H9 (cell line): Measurements from ENCODE around the gene RHOH. TPM values are rescaled to one million over a fixed set of nuclear protein-coding genes. Genes with fewer than 3 reads are reported as not detected.

Source experiments
- DNase-seq: peaks from one replicate; pipeline ENCODE4 v3.0.0-alpha.2; 2017
- H2AFZ ChIP-seq: one replicate; pipeline ENCODE4 v1.6.1; 2013; ENCODE audit warnings: mild to moderate bottlenecking, low read length, control low read depth, moderate library complexity
- H2AK5ac ChIP-seq: 2 replicates; pipeline ENCODE4 v1.6.1; 2013; ENCODE audit warnings: low read length, control low read depth, mixed read lengths; ENCODE audit not compliant: insufficient read length
- H2BK120ac ChIP-seq: one replicate; pipeline ENCODE4 v1.6.1; 2013; ENCODE audit warnings: low read depth, mild to moderate bottlenecking, low read length, control low read depth, inconsistent platforms; ENCODE audit not compliant: poor library complexity, severe bottlenecking
- H2BK12ac ChIP-seq: 2 replicates; pipeline ENCODE4 v1.6.1; 2013; ENCODE audit warnings: low read length, control low read depth, mixed read lengths, low read depth; ENCODE audit not compliant: insufficient read length
- H2BK15ac ChIP-seq: 2 replicates; pipeline ENCODE4 v1.6.1; 2013; ENCODE audit warnings: low read depth, low read length, control low read depth
- H2BK20ac ChIP-seq: one replicate; pipeline ENCODE4 v1.6.1; 2013; ENCODE audit warnings: low read depth, mild to moderate bottlenecking, low read length, control low read depth, inconsistent platforms; ENCODE audit not compliant: poor library complexity, severe bottlenecking
- H2BK5ac ChIP-seq: 2 replicates; pipeline ENCODE4 v1.6.1; 2013; ENCODE audit warnings: low read length, control low read depth, mixed read lengths; ENCODE audit not compliant: insufficient read length
- H3K14ac ChIP-seq: 2 replicates; pipeline ENCODE4 v1.6.1; 2013; ENCODE audit warnings: low read length, control low read depth; ENCODE audit not compliant: insufficient read depth
- H3K18ac ChIP-seq: 2 replicates; pipeline ENCODE4 v1.6.1; 2013; ENCODE audit warnings: low read depth, mild to moderate bottlenecking, mixed read lengths, low read length, control low read depth; ENCODE audit not compliant: insufficient read length
- H3K23ac ChIP-seq: 2 replicates; pipeline ENCODE4 v1.6.1; 2013; ENCODE audit warnings: low read length, control low read depth, mixed read lengths, low read depth; ENCODE audit not compliant: insufficient read length
- H3K23me2 ChIP-seq: 2 replicates; pipeline ENCODE4 v1.6.1; 2013; ENCODE audit warnings: low read depth, mild to moderate bottlenecking, mixed read lengths, low read length, control low read depth; ENCODE audit not compliant: insufficient read length, poor library complexity, severe bottlenecking
- H3K27ac ChIP-seq: 2 replicates; pipeline ENCODE4 v1.5.1; 2013; ENCODE audit warnings: low read length, control low read depth, mixed read lengths, low read depth; ENCODE audit not compliant: insufficient read length
- H3K27me3 ChIP-seq: 2 replicates; pipeline ENCODE4 v1.6.1; 2013; ENCODE audit warnings: low read length, control low read depth, inconsistent platforms; ENCODE audit not compliant: insufficient read depth
- H3K4ac ChIP-seq: 2 replicates; pipeline ENCODE4 v1.6.1; 2013; ENCODE audit warnings: low read depth, mild to moderate bottlenecking, control low read depth, inconsistent platforms, low read length, moderate library complexity
- H3K4me1 ChIP-seq: 2 replicates; pipeline ENCODE4 v1.6.1; 2013; ENCODE audit warnings: low read length, control low read depth, inconsistent platforms; ENCODE audit not compliant: insufficient read depth
- H3K4me2 ChIP-seq: 2 replicates; pipeline ENCODE4 v1.6.1; 2013; ENCODE audit warnings: low read length, control low read depth, mixed read lengths; ENCODE audit not compliant: insufficient read length, insufficient read depth
- H3K56ac ChIP-seq: 2 replicates; pipeline ENCODE4 v1.6.1; 2013; ENCODE audit warnings: low read depth, mild to moderate bottlenecking, mixed read lengths, low read length, control low read depth; ENCODE audit not compliant: insufficient read length
- H3K79me1 ChIP-seq: 2 replicates; pipeline ENCODE4 v1.6.1; 2013; ENCODE audit warnings: low read depth, mild to moderate bottlenecking, moderate library complexity, low read length, control low read depth, inconsistent platforms; ENCODE audit not compliant: insufficient read depth, poor library complexity, severe bottlenecking
- H3K79me2 ChIP-seq: 2 replicates; pipeline ENCODE4 v1.6.1; 2013; ENCODE audit warnings: low read length, control low read depth, inconsistent platforms; ENCODE audit not compliant: insufficient read depth
- H3K9ac ChIP-seq: 2 replicates; pipeline ENCODE4 v1.6.1; 2013; ENCODE audit warnings: low read length, control low read depth, mixed read lengths; ENCODE audit not compliant: insufficient read length; ENCODE audit errors: extremely low read depth
- H3K9me3 ChIP-seq: one replicate; pipeline ENCODE4 v1.6.1; 2013; ENCODE audit warnings: low read depth, low read length, inconsistent platforms; ENCODE audit not compliant: control insufficient read depth
- H3T11ph ChIP-seq: one replicate; pipeline ENCODE4 v1.6.1; 2013; ENCODE audit warnings: mild to moderate bottlenecking, low read length, control low read depth, inconsistent platforms
- H4K20me1 ChIP-seq: one replicate; pipeline ENCODE4 v1.6.1; 2013; ENCODE audit not compliant: control insufficient read depth, insufficient read length, insufficient read depth
- H4K5ac ChIP-seq: 2 replicates; pipeline ENCODE4 v1.6.1; 2013; ENCODE audit warnings: low read depth, mild to moderate bottlenecking, mixed read lengths, low read length, control low read depth; ENCODE audit not compliant: insufficient read length
- H4K8ac ChIP-seq: replicated peaks from 2 replicates; pipeline ENCODE4 v1.6.1; 2013; ENCODE audit warnings: low read length, control low read depth, mixed read lengths, low read depth; ENCODE audit not compliant: insufficient read length
- H4K91ac ChIP-seq: 2 replicates; pipeline ENCODE4 v1.6.1; 2013; ENCODE audit warnings: low read depth, mild to moderate bottlenecking, moderate library complexity, mixed read lengths, low read length, control low read depth; ENCODE audit not compliant: insufficient read length
- H3K27ac Mint-ChIP-seq, 3 experiments: 2 replicates in 2 of 3; 3 replicates in 1 of 3; pipeline ENCODE4 v1.8.0; 2020 to 2021; ENCODE audit warnings: mixed read lengths in 3 of 3, mild to moderate bottlenecking in 1 of 3, moderate library complexity in 1 of 3
- H3K27me3 Mint-ChIP-seq: 2 replicates; pipeline ENCODE4 v1.8.0; 2021; ENCODE audit warnings: low read depth, mild to moderate bottlenecking, moderate library complexity, mixed read lengths
- H3K36me3 Mint-ChIP-seq, 3 experiments: 2 replicates in 2 of 3; 3 replicates in 1 of 3; pipeline ENCODE4 v1.8.0; 2020 to 2021; ENCODE audit warnings: low read depth in 3 of 3, mixed read lengths in 3 of 3; ENCODE audit not compliant: insufficient read depth in 1 of 3
- H3K4me1 Mint-ChIP-seq, 2 experiments: 2 replicates each; pipeline ENCODE4 v1.8.0; 2020; ENCODE audit warnings: mixed read lengths in 2 of 2
- H3K4me3 Mint-ChIP-seq, 2 experiments: 2 replicates in 1 of 2; 3 replicates in 1 of 2; pipeline ENCODE4 v1.8.0; 2020 to 2021; ENCODE audit warnings: mild to moderate bottlenecking in 2 of 2, mixed read lengths in 2 of 2, moderate library complexity in 1 of 2
- H3K9me3 Mint-ChIP-seq, 2 experiments: 2 replicates in 1 of 2; 3 replicates in 1 of 2; pipeline ENCODE4 v1.8.0; 2020; ENCODE audit warnings: mild to moderate bottlenecking in 2 of 2, mixed read lengths in 2 of 2, moderate library complexity in 1 of 2
- WGBS: extraction: QIAGEN DNeasy Blood & Tissue Kit; methylation state at CpG from one replicate; pipeline ENCODE4 v1.1.7; 2013; ENCODE audit warnings: missing lambda C conversion rate, low lambda C conversion rate, mixed read lengths; ENCODE audit not compliant: insufficient read length; ENCODE audit errors: extremely low coverage; 5-methylcytosine and 5-hydroxymethylcytosine counted together
- total RNA-seq: library from RNA; stranded (reverse); gene quantifications from 2 replicates; pipeline ENCODE4 v1.2.1, GENCODE V29; 2021
- TF ChIP-seq, protein P1 (sequence below): fragments of 200-600 bp; sonication (generic); conservative IDR thresholded peaks from 3 replicates; pipeline ENCODE4 v1.8.0; 2021; ENCODE audit warnings: antibody characterized with exemption, mild to moderate bottlenecking

The RHOH gene
- total RNA-seq, 1 experiment from 2014 or later: 7.1 TPM

DNA sequence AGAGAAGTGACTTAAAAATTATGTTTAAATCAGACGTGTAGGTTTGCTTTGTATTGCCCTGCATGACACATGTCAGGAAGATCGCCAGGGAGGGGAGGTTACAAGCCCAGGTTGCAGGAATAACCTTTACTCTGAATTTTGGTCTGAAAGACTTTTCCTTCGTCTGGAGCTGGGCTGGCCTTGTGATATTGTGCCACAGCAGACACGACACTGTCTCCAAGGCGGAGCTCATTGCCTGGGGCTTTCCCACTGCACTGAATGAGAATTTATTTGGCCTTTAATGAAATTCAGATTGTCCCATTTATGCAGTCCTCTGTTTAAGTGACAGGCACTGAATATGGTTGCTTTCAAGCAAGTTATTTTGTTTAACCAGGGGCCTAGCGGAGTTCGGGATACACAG is 45.1 kb downstream of the RHOH start:
- no CpG with 5 or more reads among the region's 7 CpGs for WGBS
- Histone ChIP-seq H3T11ph (no peak overlapping the region), H3K4me2 (no peak overlapping the region), H4K20me1 (no peaks in the 10 kb centered on the region), H2AFZ (no peak overlapping the region), H3K23ac (no peak overlapping the region), H2BK5ac (no peak overlapping the region), H3K4ac (no peak overlapping the region), H3K27ac (no peak overlapping the region), H2BK120ac (no peak overlapping the region), H4K91ac (no peak overlapping the region), H3K79me2 (no peaks in the 10 kb centered on the region), H2BK15ac (no peak overlapping the region), H4K5ac (no peak overlapping the region), H3K18ac (no peak overlapping the region), H3K79me1 (no peaks in the 10 kb centered on the region), H3K14ac (no peak overlapping the region), H2BK12ac (no peak overlapping the region), H3K9ac (no peak overlapping the region), H3K27me3 (no peaks in the 10 kb centered on the region), H4K8ac (no peak overlapping the region), H2BK20ac (no peak overlapping the region), H3K9me3 (no peaks in the 10 kb centered on the region), H3K23me2 (no peaks in the 10 kb centered on the region), H2AK5ac (no peak overlapping the region), H3K56ac (no peak overlapping the region), H3K4me1 (peaks cover 4% of the 10 kb centered on the region; the same call in 1 of the 2 replicates)
- Mint-ChIP-seq H3K9me3 (no peaks in the 10 kb centered on the region; a peak in 1 of 5 replicates), H3K4me3 (no peak overlapping the region), H3K27ac (no peak overlapping the region), H3K36me3 (peaks cover 7 to 23% (median 8%) of the 10 kb centered on the region in 3 experiments; a peak in 6 of 7 replicates), H3K4me1 (peaks cover 15 to 23% of the 10 kb centered on the region in 2 experiments), H3K27me3 (no peaks in the 10 kb centered on the region)
- no peak for DNase-seq
- TF ChIP-seq, protein P1, sequence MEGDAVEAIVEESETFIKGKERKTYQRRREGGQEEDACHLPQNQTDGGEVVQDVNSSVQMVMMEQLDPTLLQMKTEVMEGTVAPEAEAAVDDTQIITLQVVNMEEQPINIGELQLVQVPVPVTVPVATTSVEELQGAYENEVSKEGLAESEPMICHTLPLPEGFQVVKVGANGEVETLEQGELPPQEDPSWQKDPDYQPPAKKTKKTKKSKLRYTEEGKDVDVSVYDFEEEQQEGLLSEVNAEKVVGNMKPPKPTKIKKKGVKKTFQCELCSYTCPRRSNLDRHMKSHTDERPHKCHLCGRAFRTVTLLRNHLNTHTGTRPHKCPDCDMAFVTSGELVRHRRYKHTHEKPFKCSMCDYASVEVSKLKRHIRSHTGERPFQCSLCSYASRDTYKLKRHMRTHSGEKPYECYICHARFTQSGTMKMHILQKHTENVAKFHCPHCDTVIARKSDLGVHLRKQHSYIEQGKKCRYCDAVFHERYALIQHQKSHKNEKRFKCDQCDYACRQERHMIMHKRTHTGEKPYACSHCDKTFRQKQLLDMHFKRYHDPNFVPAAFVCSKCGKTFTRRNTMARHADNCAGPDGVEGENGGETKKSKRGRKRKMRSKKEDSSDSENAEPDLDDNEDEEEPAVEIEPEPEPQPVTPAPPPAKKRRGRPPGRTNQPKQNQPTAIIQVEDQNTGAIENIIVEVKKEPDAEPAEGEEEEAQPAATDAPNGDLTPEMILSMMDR: no peak
